Ishikawa (cell line): ENCODE measurements around the gene ATP5MC2.

Source experiments
- CEBPB ChIP-seq: IDR thresholded peaks from 2 replicates; pipeline ENCODE4 v1.6.1; 2012
- EGR1 ChIP-seq: IDR thresholded peaks from 2 replicates; pipeline ENCODE4 v1.6.1; 2012
- EP300 ChIP-seq: IDR thresholded peaks from 2 replicates; pipeline ENCODE4 v1.6.1; 2012; ENCODE audit warnings: borderline replicate concordance
- FOXM1 ChIP-seq: IDR thresholded peaks from 2 replicates; pipeline ENCODE4 v1.6.1; 2012; ENCODE audit warnings: low read depth, borderline replicate concordance
- NFIC ChIP-seq: IDR thresholded peaks from 2 replicates; pipeline ENCODE4 v1.6.1; 2012
- RAD21 ChIP-seq: IDR thresholded peaks from 2 replicates; pipeline ENCODE4 v1.6.1; 2012; ENCODE audit warnings: low read depth
- TAF1 ChIP-seq: IDR thresholded peaks from 2 replicates; pipeline ENCODE4 v1.6.1; 2012; ENCODE audit warnings: low read depth, mild to moderate bottlenecking
- TCF12 ChIP-seq: IDR thresholded peaks from 2 replicates; pipeline ENCODE4 v1.6.1; 2012; ENCODE audit warnings: low read depth
- YY1 ChIP-seq: IDR thresholded peaks from 2 replicates; pipeline ENCODE4 v1.6.1; 2012; ENCODE audit warnings: low read depth
- TF ChIP-seq, protein P1 (sequence below): IDR thresholded peaks from 2 replicates; pipeline ENCODE4 v1.6.1; 2012; ENCODE audit warnings: low read depth, mild to moderate bottlenecking
- TF ChIP-seq, protein P2 (sequence below): IDR thresholded peaks from 2 replicates; pipeline ENCODE4 v1.6.1; 2012
- TF ChIP-seq, protein P3 (sequence below): IDR thresholded peaks from 2 replicates; pipeline ENCODE4 v1.6.1; 2012

DNA sequence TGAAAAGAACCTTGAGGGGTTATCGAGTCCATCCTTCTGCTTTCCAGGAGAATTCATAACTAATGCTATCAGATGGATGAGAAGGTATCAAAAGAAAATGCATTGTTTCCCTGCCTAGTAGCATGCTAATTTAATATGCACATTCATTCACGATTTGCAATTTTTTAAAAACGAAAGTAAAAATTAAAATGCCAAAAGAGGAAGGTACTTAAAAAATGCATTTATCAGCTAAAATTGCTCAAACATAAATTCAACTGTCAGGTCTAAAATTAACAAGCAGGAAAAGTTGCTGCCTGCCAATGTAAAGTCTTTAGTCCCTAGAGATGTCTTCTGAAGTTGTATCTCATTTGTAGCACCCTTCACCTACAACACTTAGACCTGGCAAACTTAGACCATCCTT lies 57.6 kb downstream of the ATP5MC2 start:
- TF ChIP-seq TAF1 (no peak), RAD21 (no peak), EP300 (no peak), YY1 (no peak), CEBPB (no peak), FOXM1 (no peak), NFIC (no peak), TCF12 (no peak), EGR1 (no peak)
- TF ChIP-seq, protein P1, sequence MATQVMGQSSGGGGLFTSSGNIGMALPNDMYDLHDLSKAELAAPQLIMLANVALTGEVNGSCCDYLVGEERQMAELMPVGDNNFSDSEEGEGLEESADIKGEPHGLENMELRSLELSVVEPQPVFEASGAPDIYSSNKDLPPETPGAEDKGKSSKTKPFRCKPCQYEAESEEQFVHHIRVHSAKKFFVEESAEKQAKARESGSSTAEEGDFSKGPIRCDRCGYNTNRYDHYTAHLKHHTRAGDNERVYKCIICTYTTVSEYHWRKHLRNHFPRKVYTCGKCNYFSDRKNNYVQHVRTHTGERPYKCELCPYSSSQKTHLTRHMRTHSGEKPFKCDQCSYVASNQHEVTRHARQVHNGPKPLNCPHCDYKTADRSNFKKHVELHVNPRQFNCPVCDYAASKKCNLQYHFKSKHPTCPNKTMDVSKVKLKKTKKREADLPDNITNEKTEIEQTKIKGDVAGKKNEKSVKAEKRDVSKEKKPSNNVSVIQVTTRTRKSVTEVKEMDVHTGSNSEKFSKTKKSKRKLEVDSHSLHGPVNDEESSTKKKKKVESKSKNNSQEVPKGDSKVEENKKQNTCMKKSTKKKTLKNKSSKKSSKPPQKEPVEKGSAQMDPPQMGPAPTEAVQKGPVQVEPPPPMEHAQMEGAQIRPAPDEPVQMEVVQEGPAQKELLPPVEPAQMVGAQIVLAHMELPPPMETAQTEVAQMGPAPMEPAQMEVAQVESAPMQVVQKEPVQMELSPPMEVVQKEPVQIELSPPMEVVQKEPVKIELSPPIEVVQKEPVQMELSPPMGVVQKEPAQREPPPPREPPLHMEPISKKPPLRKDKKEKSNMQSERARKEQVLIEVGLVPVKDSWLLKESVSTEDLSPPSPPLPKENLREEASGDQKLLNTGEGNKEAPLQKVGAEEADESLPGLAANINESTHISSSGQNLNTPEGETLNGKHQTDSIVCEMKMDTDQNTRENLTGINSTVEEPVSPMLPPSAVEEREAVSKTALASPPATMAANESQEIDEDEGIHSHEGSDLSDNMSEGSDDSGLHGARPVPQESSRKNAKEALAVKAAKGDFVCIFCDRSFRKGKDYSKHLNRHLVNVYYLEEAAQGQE, result no peak
- TF ChIP-seq, protein P2, sequence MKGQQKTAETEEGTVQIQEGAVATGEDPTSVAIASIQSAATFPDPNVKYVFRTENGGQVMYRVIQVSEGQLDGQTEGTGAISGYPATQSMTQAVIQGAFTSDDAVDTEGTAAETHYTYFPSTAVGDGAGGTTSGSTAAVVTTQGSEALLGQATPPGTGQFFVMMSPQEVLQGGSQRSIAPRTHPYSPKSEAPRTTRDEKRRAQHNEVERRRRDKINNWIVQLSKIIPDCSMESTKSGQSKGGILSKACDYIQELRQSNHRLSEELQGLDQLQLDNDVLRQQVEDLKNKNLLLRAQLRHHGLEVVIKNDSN, result no peak
- TF ChIP-seq, protein P3, sequence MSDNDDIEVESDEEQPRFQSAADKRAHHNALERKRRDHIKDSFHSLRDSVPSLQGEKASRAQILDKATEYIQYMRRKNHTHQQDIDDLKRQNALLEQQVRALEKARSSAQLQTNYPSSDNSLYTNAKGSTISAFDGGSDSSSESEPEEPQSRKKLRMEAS, result no peak
